Endothelial cell of umbilical vein (primary cell): Measurements from ENCODE around the gene RAD52.

Experiments
- CTCF ChIP-seq, 2 donors: IDR thresholded peaks; 1 replicate in 1 of 2; 2 replicates in 1 of 2; pipeline ENCODE4 v1.5.1; 2011; ENCODE audit warnings: low read length in 2 of 2, mild to moderate bottlenecking in 2 of 2, moderate library complexity in 2 of 2, control low read depth in 1 of 2, inconsistent platforms in 1 of 2, low read depth in 1 of 2; ENCODE audit not compliant: insufficient read depth in 1 of 2; ENCODE audit errors: extremely low read depth in 1 of 2
- EZH2 ChIP-seq: IDR thresholded peaks from 2 replicates; pipeline ENCODE4 v1.6.1; 2012; ENCODE audit warnings: borderline replicate concordance, low read depth, mild to moderate bottlenecking, moderate library complexity, low read length, inconsistent platforms; ENCODE audit not compliant: severe bottlenecking
- GATA2 ChIP-seq: IDR thresholded peaks from 2 replicates; pipeline ENCODE4 v1.7.0; 2011; ENCODE audit warnings: low read depth, mild to moderate bottlenecking, moderate library complexity, mixed read lengths, low read length; ENCODE audit not compliant: insufficient read length, insufficient read depth
- MAX ChIP-seq: IDR thresholded peaks from 2 replicates; pipeline ENCODE4 v1.6.1; 2011; ENCODE audit not compliant: insufficient read depth, insufficient read length
- MYC ChIP-seq: IDR thresholded peaks from one replicate; pipeline ENCODE4 v1.6.1; 2011; ENCODE audit warnings: mild to moderate bottlenecking, low read depth, low read length
- POLR2A ChIP-seq: IDR thresholded peaks from 2 replicates; pipeline ENCODE4 v1.6.1; 2012; ENCODE audit warnings: low read depth, mild to moderate bottlenecking, control low read depth, low read length
- POLR2AphosphoS5 ChIP-seq: IDR thresholded peaks from 2 replicates; pipeline ENCODE4 v1.6.1; 2012; ENCODE audit warnings: low read depth, mild to moderate bottlenecking, control low read depth, low read length, moderate library complexity; ENCODE audit not compliant: insufficient read depth

GRCh38 chr12:903055-903454 is 46.4 kb downstream of the RAD52 start:
- TF ChIP-seq POLR2A (no peak), CTCF (IDR thresholded peaks at IDR 0.05; ENCODE audit: extremely low read depth in 1 of 2, insufficient read depth in 1 of 2, low read depth in 1 of 2, low read length in 2 of 2) (no peak), MAX (no peak), POLR2AphosphoS5 (no peak), MYC (no peak), EZH2 (no peak), GATA2 (no peak)
